ENCODE results near the gene SNAP91.
A peak's percentile ranks its signal among the peaks of the same experiment; 100 is the strongest.
"Not testable (repeated sequence)": the region's sequence is repeated elsewhere in the genome, so short reads cannot be mapped to it uniquely, and the experiment has no call there.

SNAP91 gene

GRCh38 chr6:83708970-83709747 lies at the start of gene SNAP91:
SNAP91 (minus strand) TSS chr6:83709101; CDS start chr6:83707927, 1,174 bp downstream.
- peak within 1 kb of the TSS; percentile 73 for H3K4me3 ChIP-seq (ENCODE audit: low read length)
- no peak within 1 kb of the TSS for H3K27ac ChIP-seq (ENCODE audit: low read length)

GRCh38 chr6:83758533-83758932 lies 49.6 kb upstream of the SNAP91 start:
- Histone ChIP-seq H3K9me3 (ENCODE audit: control insufficient read depth, low read depth, low read length) (no peaks in the 10 kb centered on the region), H3K36me3 (ENCODE audit: control insufficient read depth, low read depth, low read length) (no peaks in the 10 kb centered on the region), H3K27ac (ENCODE audit: low read length) (no peak overlapping the region), H3K4me3 (ENCODE audit: low read length) (no peak overlapping the region), H3K27me3 (ENCODE audit: control insufficient read depth, insufficient read depth, low read length) (no peaks in the 10 kb centered on the region), H3K9ac (ENCODE audit: low read length) (no peak overlapping the region), H3K4me1 (ENCODE audit: control insufficient read depth, low read depth, low read length) (no peaks in the 10 kb centered on the region)

More at GRCh38 chr6:83708970-83709747, at the start of gene SNAP91:
- H3K9ac ChIP-seq (ENCODE audit: low read length), result no peak within 1 kb of the TSS
- H3K4me1 ChIP-seq (ENCODE audit: control insufficient read depth, low read depth, low read length), result peaks cover 4% of the 10 kb centered on the region
- no peaks in the 10 kb centered on the region for H3K9me3 ChIP-seq (ENCODE audit: control insufficient read depth, low read depth, low read length)
- H3K36me3 ChIP-seq (ENCODE audit: control insufficient read depth, low read depth, low read length), result no peaks in the 10 kb centered on the region
- peaks cover 44% of the 10 kb centered on the region for H3K27me3 ChIP-seq (ENCODE audit: control insufficient read depth, insufficient read depth, low read length)

- H3K36me3 ChIP-seq (ENCODE audit: control insufficient read depth, low read depth, low read length), result no peaks in the 10 kb centered on the region
- H3K4me3 ChIP-seq (ENCODE audit: low read length), result no peak overlapping the region
- H3K27me3 ChIP-seq (ENCODE audit: control insufficient read depth, insufficient read depth, low read length), result no peaks in the 10 kb centered on the region
- H3K27ac ChIP-seq (ENCODE audit: low read length), result no peak overlapping the region
- no peaks in the 10 kb centered on the region for H3K4me1 ChIP-seq (ENCODE audit: control insufficient read depth, low read depth, low read length)
- H3K9ac ChIP-seq (ENCODE audit: low read length), result no peak overlapping the region
- H3K9me3 ChIP-seq (ENCODE audit: control insufficient read depth, low read depth, low read length), result no peaks in the 10 kb centered on the region
These were observed 48.1 kb upstream of the SNAP91 start for GRCh38 chr6:83757021-83757420.

- Histone ChIP-seq H3K9ac (ENCODE audit: low read length) (no peak overlapping the region), H3K27ac (ENCODE audit: low read length) (no peak overlapping the region), H3K9me3 (ENCODE audit: control insufficient read depth, low read depth, low read length) (no peaks in the 10 kb centered on the region), H3K4me1 (ENCODE audit: control insufficient read depth, low read depth, low read length) (no peaks in the 10 kb centered on the region), H3K27me3 (ENCODE audit: control insufficient read depth, insufficient read depth, low read length) (no peaks in the 10 kb centered on the region), H3K4me3 (ENCODE audit: low read length) (no peak overlapping the region), H3K36me3 (ENCODE audit: control insufficient read depth, low read depth, low read length) (no peaks in the 10 kb centered on the region)
These were observed 47.7 kb upstream of the SNAP91 start for GRCh38 chr6:83756565-83756964.

GRCh38 chr6:83752375-83752774 lies 43.5 kb upstream of the SNAP91 start:
- H3K27ac ChIP-seq (ENCODE audit: low read length); H3K36me3 ChIP-seq (ENCODE audit: control insufficient read depth, low read depth, low read length); H3K9ac ChIP-seq (ENCODE audit: low read length); H3K9me3 ChIP-seq (ENCODE audit: control insufficient read depth, low read depth, low read length); H3K27me3 ChIP-seq (ENCODE audit: control insufficient read depth, insufficient read depth, low read length); H3K4me3 ChIP-seq (ENCODE audit: low read length); H3K4me1 ChIP-seq (ENCODE audit: control insufficient read depth, low read depth, low read length): not testable (repeated sequence)

- no peaks in the 10 kb centered on the region for H3K9me3 ChIP-seq (ENCODE audit: control insufficient read depth, low read depth, low read length)
These were observed 32.2 kb upstream of the SNAP91 start for GRCh38 chr6:83741089-83741488.

GRCh38 chr6:83735461-83735860 lies 26.6 kb upstream of the SNAP91 start:
- Histone ChIP-seq H3K9ac (ENCODE audit: low read length) (no peak overlapping the region), H3K9me3 (ENCODE audit: control insufficient read depth, low read depth, low read length) (no peaks in the 10 kb centered on the region), H3K4me3 (ENCODE audit: low read length) (no peak overlapping the region), H3K36me3 (ENCODE audit: control insufficient read depth, low read depth, low read length) (no peaks in the 10 kb centered on the region), H3K27ac (ENCODE audit: low read length) (no peak overlapping the region), H3K4me1 (ENCODE audit: control insufficient read depth, low read depth, low read length) (no peaks in the 10 kb centered on the region), H3K27me3 (ENCODE audit: control insufficient read depth, insufficient read depth, low read length) (no peaks in the 10 kb centered on the region)

More at GRCh38 chr6:83741089-83741488, 32.2 kb upstream of the SNAP91 start:
- Histone ChIP-seq H3K4me3 (ENCODE audit: low read length) (no peak overlapping the region), H3K27me3 (ENCODE audit: control insufficient read depth, insufficient read depth, low read length) (no peaks in the 10 kb centered on the region), H3K27ac (ENCODE audit: low read length) (no peak overlapping the region), H3K4me1 (ENCODE audit: control insufficient read depth, low read depth, low read length) (no peaks in the 10 kb centered on the region), H3K36me3 (ENCODE audit: control insufficient read depth, low read depth, low read length) (no peaks in the 10 kb centered on the region), H3K9ac (ENCODE audit: low read length) (no peak overlapping the region)

- H3K27ac ChIP-seq (ENCODE audit: low read length), result no peak overlapping the region
- H3K27me3 ChIP-seq (ENCODE audit: control insufficient read depth, insufficient read depth, low read length), result no peaks in the 10 kb centered on the region
- H3K4me3 ChIP-seq (ENCODE audit: low read length), result no peak overlapping the region
- H3K9ac ChIP-seq (ENCODE audit: low read length), result no peak overlapping the region
- no peaks in the 10 kb centered on the region for H3K9me3 ChIP-seq (ENCODE audit: control insufficient read depth, low read depth, low read length)
- no peaks in the 10 kb centered on the region for H3K36me3 ChIP-seq (ENCODE audit: control insufficient read depth, low read depth, low read length)
- no peaks in the 10 kb centered on the region for H3K4me1 ChIP-seq (ENCODE audit: control insufficient read depth, low read depth, low read length)
These were observed 21.0 kb upstream of the SNAP91 start for GRCh38 chr6:83729871-83730270.

- H3K36me3 ChIP-seq (ENCODE audit: control insufficient read depth, low read depth, low read length), result no peaks in the 10 kb centered on the region
- no peak overlapping the region for H3K27ac ChIP-seq (ENCODE audit: low read length)
These were observed 14.0 kb upstream of the SNAP91 start for GRCh38 chr6:83722876-83723275.

GRCh38 chr6:83717809-83718208 lies 8.9 kb upstream of the SNAP91 start:
- no peaks in the 10 kb centered on the region for H3K36me3 ChIP-seq (ENCODE audit: control insufficient read depth, low read depth, low read length)

More at GRCh38 chr6:83722876-83723275, 14.0 kb upstream of the SNAP91 start:
- Histone ChIP-seq H3K9ac (ENCODE audit: low read length) (no peak overlapping the region), H3K9me3 (ENCODE audit: control insufficient read depth, low read depth, low read length) (no peaks in the 10 kb centered on the region), H3K4me3 (ENCODE audit: low read length) (no peak overlapping the region), H3K4me1 (ENCODE audit: control insufficient read depth, low read depth, low read length) (no peaks in the 10 kb centered on the region), H3K27me3 (ENCODE audit: control insufficient read depth, insufficient read depth, low read length) (no peaks in the 10 kb centered on the region)

GRCh38 chr6:83711958-83712357 lies 3.1 kb upstream of the SNAP91 start:
- H3K4me1 ChIP-seq (ENCODE audit: control insufficient read depth, low read depth, low read length), result peaks cover 4% of the 10 kb centered on the region
- no peak overlapping the region for H3K27ac ChIP-seq (ENCODE audit: low read length)
- H3K27me3 ChIP-seq (ENCODE audit: control insufficient read depth, insufficient read depth, low read length), result peaks cover 34% of the 10 kb centered on the region
- H3K9ac ChIP-seq (ENCODE audit: low read length), result no peak overlapping the region
- H3K9me3 ChIP-seq (ENCODE audit: control insufficient read depth, low read depth, low read length), result no peaks in the 10 kb centered on the region
- H3K36me3 ChIP-seq (ENCODE audit: control insufficient read depth, low read depth, low read length), result no peaks in the 10 kb centered on the region
- H3K4me3 ChIP-seq (ENCODE audit: low read length), result no peak overlapping the region

More at GRCh38 chr6:83717809-83718208, 8.9 kb upstream of the SNAP91 start:
- H3K27ac ChIP-seq (ENCODE audit: low read length), result no peak overlapping the region
- no peak overlapping the region for H3K4me3 ChIP-seq (ENCODE audit: low read length)
- no peak overlapping the region for H3K9ac ChIP-seq (ENCODE audit: low read length)
- no peaks in the 10 kb centered on the region for H3K27me3 ChIP-seq (ENCODE audit: control insufficient read depth, insufficient read depth, low read length)
- no peaks in the 10 kb centered on the region for H3K9me3 ChIP-seq (ENCODE audit: control insufficient read depth, low read depth, low read length)
- H3K4me1 ChIP-seq (ENCODE audit: control insufficient read depth, low read depth, low read length), result no peaks in the 10 kb centered on the region

GRCh38 chr6:83709748-83710050 lies 798 bp upstream of the SNAP91 start:
- Histone ChIP-seq H3K27ac (ENCODE audit: low read length) (no peak overlapping the region), H3K4me3 (ENCODE audit: low read length) (peak overlapping the region; percentile 73), H3K27me3 (ENCODE audit: control insufficient read depth, insufficient read depth, low read length) (peaks cover 44% of the 10 kb centered on the region), H3K9ac (ENCODE audit: low read length) (no peak overlapping the region), H3K9me3 (ENCODE audit: control insufficient read depth, low read depth, low read length) (no peaks in the 10 kb centered on the region), H3K36me3 (ENCODE audit: control insufficient read depth, low read depth, low read length) (no peaks in the 10 kb centered on the region), H3K4me1 (ENCODE audit: control insufficient read depth, low read depth, low read length) (peaks cover 4% of the 10 kb centered on the region)

All from iPS-18a (cell line).